HG03571 (cell line): ENCODE results near the gene PRLHR.
"Not testable (repeated sequence)": the region's sequence is repeated elsewhere in the genome, so short reads cannot be mapped to it uniquely, and the experiment has no call there.

Source experiments
- ATAC-seq: cut with Tn5 transposase; IDR thresholded peaks from one replicate; pipeline ENCODE4 v1.9.1; 2021; ENCODE audit not compliant: unreplicated experiment

PRLHR gene

DNA sequence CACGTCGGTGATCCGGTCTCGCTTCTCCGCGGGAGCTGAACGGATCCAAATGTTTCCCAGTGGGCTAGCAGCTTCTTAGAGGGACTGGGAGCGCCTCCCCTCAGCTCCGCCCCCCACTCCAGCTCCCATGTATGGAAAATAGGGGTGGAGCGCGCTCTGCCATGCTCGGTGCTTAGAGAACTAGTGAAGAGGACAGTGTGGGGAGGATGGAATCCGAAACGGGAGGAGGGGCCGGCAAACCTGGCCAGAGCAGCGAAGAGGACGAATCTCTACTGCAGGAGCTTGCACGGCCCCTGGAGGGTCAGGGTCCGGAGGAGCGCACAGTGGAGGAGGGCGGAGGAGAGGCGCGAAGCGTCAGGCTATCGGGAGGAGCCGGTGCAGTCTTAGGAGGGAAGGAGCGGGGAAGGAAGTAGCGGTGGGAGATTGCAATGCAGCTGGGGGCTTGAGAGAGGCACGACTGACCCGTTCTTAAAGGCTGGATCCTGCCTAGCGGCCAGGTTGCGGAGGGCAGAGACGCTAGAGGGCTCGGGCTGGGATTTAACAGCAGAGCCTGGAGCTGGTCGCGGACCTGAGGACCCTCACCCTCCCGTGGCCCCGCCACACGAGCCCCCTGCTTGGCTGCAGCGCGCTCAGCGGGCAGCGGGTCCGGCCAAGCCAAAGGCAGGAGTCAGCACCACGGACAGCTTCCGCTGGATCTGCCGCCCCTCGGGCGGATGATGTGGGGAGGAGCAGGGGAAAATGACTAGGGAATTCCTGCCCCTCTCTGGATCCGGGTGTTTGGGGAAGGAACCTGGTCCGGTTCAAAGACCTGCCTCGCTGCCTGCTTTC is at the start of gene PRLHR:
TSS of gene PRLHR (minus strand) at position 51 of the 828 bp plus-strand sequence. CDS start 404 bp downstream, outside the sequence.
- ATAC-seq: no peak

DNA sequence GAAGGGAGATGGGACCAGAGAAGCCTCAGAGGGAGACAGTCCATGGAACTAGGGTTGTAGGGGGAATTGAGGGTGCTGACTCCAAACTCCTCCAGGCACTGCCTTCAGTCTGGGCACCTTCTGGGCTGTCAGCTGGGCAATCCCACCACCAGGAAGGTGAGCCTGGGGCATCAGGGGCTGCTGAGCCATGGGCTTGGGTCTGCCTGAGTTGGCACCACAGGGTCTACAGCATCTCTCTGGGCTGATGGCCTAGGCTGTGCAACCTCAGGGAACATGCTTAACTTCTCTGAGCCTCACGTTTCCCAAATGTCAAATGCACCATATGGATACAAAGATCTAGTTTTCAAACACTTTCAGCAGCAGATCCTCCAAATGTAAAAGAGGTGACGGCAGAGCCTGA is 46.8 kb upstream of the PRLHR start:
- ATAC-seq: no peak

DNA sequence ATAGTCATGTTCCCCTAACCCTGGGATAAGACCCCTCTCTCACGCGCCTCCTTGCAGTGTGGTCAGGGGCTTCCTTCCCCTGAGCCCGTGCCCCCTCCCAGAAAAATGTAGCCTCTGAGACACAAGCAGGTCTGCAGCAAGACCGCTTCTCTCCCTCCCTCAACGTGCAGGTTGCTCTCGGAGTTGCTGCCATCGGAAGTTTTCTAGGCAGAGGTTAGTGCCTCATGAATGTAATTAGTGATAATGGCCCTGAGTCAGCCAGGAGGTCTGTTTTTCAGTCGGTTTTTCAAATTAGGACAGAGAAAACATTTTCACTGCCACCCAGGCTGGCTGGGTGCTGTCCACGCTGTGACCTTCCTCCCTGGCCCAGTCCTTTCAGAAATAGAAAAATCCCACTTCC is 43.2 kb upstream of the PRLHR start:
- ATAC-seq: no peak

DNA sequence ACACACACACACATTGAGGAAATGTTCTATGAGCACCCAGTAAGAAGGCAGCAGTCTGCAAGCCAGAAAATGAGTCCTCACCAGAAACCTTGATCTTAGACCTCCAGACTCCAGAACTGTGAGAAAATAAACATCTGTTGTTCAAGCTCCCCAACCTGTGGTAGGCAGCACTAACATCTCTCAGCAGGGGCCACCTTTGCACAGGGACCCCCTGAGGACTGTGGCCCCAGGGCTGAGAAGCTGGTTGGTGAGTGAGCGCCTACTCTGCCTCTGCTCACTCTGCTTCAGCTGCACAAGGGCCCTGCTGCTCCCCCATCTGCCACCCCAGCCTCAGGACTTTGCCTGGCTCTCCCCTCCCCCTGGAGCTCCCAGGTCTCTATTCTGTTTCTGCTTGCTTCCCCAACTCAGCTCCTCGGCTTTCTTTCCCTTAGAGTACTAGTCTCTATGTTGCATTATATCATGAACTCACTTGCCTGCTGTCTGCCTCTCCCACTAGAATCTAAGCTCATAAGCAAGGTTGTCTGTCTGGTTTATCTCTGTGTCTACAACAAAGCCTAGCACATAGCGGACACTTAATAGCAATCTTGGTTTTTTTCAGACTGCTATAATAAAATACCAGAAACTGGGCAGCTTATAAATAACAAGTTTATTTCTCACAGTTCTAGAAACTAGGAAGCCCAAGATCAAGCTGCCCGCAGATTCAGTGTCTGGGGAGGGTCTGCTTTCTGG is 40.4 kb upstream of the PRLHR start:
- ATAC-seq: no peak

DNA sequence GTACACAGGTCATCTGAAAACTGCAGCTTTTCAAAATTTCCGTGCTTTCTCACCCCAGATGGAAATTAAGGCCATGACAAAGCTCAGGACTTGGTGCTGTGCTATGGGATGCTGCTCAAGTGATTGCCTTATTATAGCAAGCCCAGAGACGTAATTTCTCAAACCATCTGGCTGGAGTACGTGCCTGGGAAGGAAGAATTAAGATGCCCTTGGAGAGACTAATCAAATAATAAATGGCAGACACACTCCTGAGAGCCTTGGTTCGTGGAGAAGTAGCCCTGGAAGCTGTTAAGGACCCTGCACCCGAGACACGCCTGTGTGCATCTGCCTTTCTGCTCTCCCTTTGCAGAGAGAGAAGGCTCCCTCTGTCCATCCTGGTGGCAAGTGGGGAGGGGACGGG is 38.3 kb upstream of the PRLHR start:
- ATAC-seq: no peak

DNA sequence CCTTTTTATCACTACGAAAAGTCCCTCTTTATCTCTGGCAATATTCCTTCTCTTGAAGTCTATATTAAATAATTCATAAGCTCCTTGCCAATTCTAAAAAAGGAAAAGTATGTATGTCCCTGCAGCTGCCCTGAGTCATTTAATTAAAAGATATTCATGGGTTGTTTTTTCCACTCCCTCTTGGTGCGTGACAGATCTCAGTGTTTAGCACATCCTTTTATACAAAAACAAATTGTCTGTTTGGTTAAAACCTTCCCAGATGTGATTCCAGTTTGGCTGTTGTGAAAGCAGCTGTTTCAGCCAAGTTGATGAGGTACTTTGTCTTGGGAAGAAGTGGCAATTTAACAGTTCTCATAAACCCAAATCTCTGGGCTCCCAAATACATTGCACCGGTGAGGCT is 33.8 kb upstream of the PRLHR start:
- ATAC-seq: no peak

DNA sequence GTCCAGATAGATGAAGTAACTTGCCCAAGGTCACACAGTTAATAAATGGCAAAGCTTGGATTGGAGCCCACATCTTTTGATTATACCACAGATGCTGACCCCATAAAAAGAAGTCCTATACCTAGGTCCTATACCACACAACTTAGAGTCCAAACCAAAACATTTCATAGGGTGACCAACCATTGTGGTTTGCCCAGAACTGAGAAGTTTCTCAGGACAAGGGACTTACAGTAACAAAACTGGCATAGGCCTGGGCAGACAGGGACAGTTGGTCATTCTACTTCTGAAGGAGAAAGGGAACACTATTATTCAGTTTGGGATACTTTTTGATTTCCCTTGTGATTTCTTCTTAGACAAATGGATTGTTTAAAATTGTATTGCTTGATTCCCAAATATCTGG is 32.9 kb upstream of the PRLHR start:
- ATAC-seq: no peak

DNA sequence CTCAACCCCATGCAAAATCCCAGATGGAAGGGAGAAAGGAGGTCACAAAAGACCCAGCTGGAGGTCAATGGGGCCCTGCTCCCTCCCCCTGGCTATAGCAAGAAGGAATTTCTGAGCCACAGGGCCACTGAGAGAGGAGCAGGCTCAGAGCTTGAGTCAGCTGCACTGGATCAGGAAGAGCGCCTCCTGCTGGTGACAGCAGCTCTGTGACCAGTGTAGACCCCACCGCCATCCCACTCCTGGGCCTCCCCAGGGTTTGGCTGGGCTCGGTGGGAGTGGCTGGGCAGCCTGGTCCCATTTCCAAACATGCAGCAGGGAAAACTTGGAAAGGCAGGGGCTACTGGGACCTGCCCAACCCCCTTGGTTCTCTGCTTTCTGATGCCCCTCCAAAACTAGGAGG is 31.5 kb upstream of the PRLHR start:
- no peak for ATAC-seq

DNA sequence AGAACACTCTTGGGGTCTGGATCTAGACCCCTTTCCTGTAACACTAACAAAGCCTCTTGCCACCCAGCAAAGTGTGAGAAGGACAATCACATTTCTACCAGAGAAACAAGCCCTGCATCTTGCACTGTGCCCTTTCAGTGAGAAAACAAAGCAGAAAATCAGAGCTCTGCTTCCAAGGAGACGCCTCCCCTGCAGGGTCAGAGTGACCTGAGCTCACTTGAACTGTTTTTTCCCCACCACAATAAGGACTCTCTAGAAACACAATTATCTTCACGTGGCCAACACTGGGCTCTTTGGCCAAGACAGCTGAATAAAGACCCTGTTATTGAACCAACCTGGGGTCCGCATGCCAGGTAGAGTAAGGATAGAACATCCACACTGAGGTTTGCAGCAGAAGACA is 30.1 kb upstream of the PRLHR start:
- ATAC-seq: no peak

DNA sequence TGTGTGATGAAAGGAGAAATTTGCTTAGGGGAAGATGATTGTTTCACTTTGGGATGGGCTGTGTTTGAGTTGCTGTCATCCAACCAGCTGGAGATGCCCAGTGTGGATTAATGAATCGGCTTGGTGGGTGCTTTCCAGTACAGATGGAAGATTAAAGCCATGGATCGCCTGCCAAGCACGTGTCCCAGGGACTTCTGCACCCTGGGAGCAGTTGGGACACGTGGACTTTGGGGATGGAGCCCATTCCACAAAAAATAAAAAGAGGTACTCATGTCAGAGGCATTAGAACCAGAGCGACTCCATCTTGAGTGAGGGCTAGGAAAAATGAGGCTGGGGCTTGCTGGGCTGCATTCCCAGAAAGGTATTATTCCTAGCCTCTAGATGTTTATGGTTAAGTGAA is 29.3 kb upstream of the PRLHR start:
- ATAC-seq: no peak

DNA sequence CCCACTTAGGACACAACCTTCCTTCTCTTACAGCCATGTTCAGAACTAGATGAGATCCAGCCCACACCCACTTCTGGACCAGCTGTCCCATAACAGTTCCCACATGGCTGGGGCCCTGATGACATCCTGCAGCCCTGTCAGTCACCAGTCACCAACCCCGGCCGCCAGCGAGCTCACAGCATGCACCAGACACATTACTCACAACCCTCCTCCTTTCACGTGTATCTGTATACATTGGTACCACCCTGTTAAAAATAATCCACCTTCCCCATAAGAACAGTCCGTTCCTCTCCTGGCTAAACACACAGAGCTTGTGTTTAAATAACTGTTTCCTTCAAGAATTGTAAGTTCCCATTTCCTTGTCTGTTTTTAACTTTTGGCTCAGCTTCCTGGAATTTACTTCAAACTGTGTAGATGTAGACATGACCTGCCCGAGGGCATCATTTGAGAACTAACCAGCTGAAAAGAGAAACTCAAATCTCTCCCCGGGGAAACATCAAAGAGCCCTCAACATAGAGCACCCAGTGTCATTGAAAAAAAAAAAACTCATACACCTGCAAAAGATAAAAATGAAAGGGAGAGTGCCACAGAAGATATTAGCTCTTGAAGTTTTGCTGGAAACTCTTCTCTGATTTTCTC is 26.0 kb upstream of the PRLHR start:
- ATAC-seq: no peak

DNA sequence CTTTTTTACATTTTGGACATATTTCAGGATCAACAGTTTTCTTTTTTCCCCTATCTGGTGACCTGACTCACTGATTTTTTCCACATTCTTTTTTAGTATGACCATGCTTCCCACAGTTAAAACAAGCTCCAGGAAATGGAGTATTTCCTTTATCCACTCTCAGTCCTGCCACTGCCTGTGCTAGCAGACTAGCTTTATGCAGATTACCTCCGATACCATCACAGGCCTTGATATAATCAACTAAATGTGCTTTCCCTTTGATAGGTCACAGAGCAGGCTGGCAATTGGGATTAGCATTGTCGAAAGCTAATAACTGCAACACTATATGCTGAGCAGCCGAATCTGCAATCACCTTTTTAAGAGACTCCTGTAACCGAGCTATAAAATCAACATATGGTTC is 18.4 kb upstream of the PRLHR start:
- not testable (repeated sequence) for ATAC-seq

DNA sequence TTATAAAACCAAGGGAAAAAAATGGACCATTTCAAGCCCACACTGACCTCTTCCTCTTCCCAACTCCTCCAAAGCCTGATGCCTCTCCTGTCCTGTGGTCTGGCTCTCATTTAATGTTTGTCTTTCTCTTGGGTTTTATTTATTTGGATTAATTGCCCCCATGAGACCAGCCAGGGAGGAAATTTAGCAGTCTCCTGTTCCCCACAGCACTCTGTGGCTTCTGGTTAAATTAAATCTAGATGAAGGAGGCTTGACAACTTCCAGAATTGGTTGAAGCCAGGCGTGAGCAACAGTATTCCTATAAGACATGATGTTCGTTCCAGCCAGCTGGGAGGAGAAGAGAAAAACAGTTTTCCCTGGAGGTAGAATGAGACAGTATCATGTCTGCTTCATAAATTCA is 15.1 kb upstream of the PRLHR start:
- no peak for ATAC-seq

DNA sequence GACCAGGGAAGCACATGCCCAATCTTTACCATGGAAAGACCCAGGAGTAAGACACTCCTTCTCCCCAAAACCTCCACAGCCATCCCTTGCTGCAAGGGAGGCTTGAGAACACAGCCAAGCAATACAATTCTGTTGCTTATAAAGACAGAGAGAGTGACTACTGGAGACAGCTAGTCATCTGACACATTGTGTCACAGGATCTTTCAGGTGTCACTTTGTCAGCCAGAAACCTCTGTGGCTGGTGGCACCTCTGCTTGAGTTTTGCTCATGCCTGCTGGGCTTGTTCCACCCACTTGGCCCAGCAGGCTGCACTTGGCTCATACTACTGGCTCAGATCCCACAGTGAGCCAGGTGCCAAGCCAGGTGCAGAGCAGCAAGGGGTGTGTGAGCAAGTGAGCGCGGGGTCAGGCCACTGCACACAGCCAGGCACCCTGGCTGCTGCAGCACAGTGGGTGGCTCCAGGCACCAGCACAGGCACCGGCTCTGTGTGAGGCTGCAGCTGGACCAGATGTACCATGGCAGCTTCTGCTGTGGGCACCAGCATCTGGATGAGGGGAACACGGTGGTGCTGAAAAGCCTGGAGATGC is 12.4 kb upstream of the PRLHR start:
- no peak for ATAC-seq

DNA sequence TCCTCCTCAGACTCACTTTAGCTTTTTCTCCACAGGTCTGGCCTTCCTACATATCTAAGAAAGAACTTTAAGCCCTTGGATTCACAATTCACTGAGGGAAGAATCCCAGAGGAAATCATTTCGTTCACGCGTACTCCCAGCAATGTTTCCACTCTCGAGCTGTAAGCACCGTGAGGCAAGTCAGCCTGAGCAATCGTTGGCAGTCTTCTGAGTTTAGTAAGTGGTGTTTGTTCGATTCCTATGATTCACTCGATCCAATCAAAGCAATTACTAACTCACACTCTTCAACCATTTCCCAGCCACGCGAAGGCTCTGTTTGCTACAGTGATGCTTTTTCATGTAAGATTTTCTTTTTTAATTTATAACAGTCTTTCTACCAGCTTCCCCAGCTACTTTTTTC is 10.2 kb upstream of the PRLHR start:
- ATAC-seq: no peak

DNA sequence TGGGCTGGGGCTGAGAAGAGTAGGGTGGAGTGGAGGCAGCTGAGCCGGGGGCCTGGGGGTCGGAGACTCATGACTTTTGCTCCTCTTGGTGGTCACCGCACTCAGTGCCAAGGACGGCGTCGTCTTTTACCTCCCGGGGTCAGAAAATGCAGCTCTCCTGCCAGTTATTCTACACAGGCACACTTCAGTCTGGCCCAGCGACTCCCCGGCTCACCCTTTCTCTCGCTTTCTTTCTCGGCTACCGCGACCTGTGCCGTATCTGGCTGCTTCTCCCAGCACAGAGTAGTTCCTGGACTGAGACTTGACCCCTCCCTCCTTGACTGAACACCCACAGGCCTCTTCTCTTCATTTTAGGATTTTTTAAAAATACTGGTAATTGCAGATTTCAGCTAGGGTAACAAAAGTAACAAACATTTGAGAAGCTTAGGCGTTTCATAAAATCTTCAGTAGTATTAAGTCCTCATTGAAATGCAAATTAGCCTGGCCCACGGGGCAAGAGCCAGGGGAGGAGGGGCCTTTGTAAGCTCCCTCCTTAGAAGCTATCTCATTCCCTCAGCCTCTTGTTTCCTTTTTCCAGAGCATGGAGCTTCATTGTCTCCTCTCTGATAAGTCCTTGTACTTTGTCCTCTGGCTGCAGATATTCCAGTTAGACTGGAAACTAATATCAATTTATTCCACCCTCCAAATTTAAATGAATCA is 1.1 kb upstream of the PRLHR start:
- no peak for ATAC-seq

DNA sequence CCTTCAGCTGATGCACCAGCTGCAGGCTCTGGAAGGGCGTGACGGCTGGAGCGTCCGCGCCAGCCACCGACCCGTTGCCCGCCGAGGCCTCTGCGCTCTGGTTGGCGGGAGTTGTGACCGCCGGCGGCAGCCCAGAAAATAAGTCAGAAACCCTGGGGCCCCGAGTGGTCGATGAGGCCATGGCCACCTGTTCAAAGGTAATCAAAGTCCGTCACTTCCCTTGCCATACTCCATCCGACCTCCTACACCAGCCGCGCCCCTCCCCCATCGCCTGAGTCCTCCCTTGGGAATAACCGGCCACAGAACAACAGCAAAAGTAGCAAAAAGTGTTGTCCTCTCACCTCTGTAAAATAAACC is 406 bp downstream of the PRLHR start:
- no peak for ATAC-seq

DNA sequence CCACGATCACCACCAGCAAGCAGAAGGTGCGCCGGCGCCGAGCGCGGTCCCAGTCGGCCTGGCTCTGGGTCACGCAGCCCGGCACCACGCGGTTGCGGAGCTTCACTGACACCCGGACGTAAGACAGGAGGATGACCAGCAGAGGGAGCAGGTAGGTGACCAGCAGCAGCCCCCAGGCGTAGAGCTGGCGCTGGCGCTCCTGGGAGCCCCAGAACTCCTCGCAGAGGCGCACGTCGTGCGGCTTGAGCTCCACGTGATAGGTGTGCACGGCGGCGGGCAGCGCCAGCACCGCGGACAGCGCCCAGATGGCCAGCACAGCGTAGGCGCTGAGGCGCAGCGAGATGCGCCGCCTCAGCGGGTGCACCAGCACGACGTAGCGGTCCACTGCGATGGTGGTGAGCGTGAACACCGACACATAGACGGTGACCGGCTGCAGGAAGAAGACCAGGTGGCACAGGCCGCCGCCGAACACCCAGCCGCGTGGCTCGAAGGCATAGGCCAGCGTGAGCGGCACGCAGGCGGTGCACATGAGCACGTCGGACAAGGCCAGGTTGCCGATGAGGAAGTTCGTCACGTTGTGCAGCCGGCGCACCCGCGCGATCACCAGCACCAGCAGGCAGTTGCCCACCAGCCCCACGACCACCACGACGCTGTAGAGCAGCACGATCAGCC is 920 bp downstream of the PRLHR start:
- no peak for ATAC-seq

DNA sequence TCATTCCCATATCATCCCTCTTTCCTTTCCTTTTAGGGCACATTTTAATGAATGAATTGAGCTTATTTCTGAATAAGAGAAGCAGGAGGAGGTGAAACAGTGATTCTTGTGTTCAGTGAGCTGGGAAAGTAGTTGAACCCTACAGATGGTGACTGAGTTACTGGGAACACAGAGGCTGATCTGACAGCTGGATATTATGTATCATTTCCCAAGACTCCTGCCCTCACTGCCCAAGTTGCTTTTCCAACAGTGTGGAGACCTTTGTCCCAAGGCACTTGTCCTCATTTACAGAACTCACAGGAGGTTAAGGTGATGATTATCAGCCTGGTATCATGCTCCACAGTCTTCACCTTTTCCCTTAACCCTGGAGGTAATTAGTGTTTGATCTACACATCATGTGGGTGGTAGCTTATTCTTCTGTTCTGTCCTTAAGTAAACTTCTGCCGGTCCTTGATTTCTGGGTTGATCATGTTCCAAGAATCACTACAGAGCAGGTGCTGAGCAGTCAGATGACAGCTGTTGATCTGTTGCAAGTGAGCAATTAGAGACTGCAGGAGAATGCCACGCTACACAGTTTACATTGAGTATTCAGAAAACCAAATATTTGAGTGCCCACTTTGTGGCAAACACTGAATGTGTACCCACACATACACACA is 2.6 kb downstream of the PRLHR start:
- ATAC-seq: no peak

DNA sequence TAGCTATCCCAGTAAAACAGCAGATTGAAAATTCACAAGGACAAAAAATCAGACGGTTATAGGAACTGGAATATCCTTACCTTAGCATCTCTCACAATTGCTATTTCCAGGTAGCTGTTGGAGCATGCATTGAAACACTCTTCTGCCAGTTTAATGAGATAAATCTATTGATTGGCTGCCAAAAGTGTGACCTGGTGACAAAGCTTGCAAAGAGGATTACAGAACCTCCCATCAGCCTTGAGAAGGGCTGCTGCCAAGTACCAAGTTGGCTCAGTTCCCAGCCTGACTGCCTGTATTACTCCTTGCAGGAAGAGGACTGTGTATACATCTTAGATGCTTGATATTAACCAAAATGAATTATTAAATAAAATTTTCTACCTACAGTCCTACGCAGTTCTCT is 5.1 kb downstream of the PRLHR start:
- ATAC-seq: no peak
